ENCODE data around the gene IL13RA1. TPM values are rescaled to one million over a fixed set of nuclear protein-coding genes. Genes with fewer than 3 reads are reported as not detected.

The IL13RA1 gene
- total RNA-seq, 1 experiment from 2014 or later = 28.2 TPM

GRCh38 chrX:118723376-118723775 is 4.0 kb upstream of the IL13RA1 start:
- no peaks in the 10 kb centered on the region for H4K20me1 ChIP-seq (ENCODE audit: insufficient read depth)
- H3K4me1 ChIP-seq (ENCODE audit: control insufficient read depth in 1 of 2, insufficient read depth in 2 of 2, low read length in 2 of 2) = peaks cover 8 to 23% of the 10 kb centered on the region in 2 experiments
- no peaks in the 10 kb centered on the region for H3K27me3 ChIP-seq (ENCODE audit: insufficient read depth, low read length)
- intact Hi-C loops (cut with micrococcal nuclease) = no loop called here
- H3K36me3 ChIP-seq (ENCODE audit: control insufficient read depth in 1 of 2, insufficient read depth in 2 of 2, low read length in 2 of 2) = no peaks in the 10 kb centered on the region
- ChIA-PET CTCF (no interaction called here), POLR2A (no interaction called here), RAD21 (ENCODE audit: low non-redundant PET in 1 of 2, low total read pairs in 2 of 2, uncharacterized antibody in 2 of 2, unreplicated experiment in 2 of 2) (no interaction called here)
- H3K9me2 ChIP-seq (ENCODE audit: insufficient read depth) = no peaks in the 10 kb centered on the region
- H3K9me3 ChIP-seq (ENCODE audit: control insufficient read depth in 1 of 2, insufficient read depth in 1 of 2, low read depth in 1 of 2, low read length in 2 of 2) = no peaks in the 10 kb centered on the region
- BruUV-seq (replicated peaks) = no TSS peak
- ATAC-seq (no peak), DNase-seq (ENCODE audit: low read depth, low spot score) (no peak)
- no peaks in the 10 kb centered on the region for H3K79me2 ChIP-seq (ENCODE audit: insufficient read depth, low read length)
- H3K27ac ChIP-seq (ENCODE audit: low read depth, low read length) = no peak overlapping the region
- no peak overlapping the region for H2AFZ ChIP-seq (ENCODE audit: low read depth, low read length, poor library complexity, severe bottlenecking)
- no peak for TF ChIP-seq EZH2 (IDR thresholded peaks at IDR 0.05)
- H3K4me2 ChIP-seq (ENCODE audit: low read length) = no peak overlapping the region
- no peak overlapping the region for H3K9ac ChIP-seq (ENCODE audit: low read length)
- H3K4me3 ChIP-seq (replicated peaks in 1 of 2; ENCODE audit: low read depth in 1 of 2, low read length in 2 of 2) = no peak overlapping the region

- no peaks in the 10 kb centered on the region for H3K27me3 ChIP-seq (ENCODE audit: insufficient read depth, low read length)
- ATAC-seq (no peak), DNase-seq (ENCODE audit: low read depth, low spot score) (no peak)
- no peak overlapping the region for H3K27ac ChIP-seq (ENCODE audit: low read depth, low read length)
- H3K4me2 ChIP-seq (ENCODE audit: low read length) = no peak overlapping the region
- no peaks in the 10 kb centered on the region for H3K9me2 ChIP-seq (ENCODE audit: insufficient read depth)
- H3K36me3 ChIP-seq (ENCODE audit: control insufficient read depth in 1 of 2, insufficient read depth in 2 of 2, low read length in 2 of 2) = no peaks in the 10 kb centered on the region
- ChIA-PET RAD21 (ENCODE audit: low non-redundant PET in 1 of 2, low total read pairs in 2 of 2, uncharacterized antibody in 2 of 2, unreplicated experiment in 2 of 2) (no interaction called here), POLR2A (no interaction called here), CTCF (no interaction called here)
- TF ChIP-seq POLR2A (IDR thresholded peaks at IDR 0.05; ENCODE audit: borderline replicate concordance, extremely low read depth, insufficient read depth, insufficient read length) (no peak), TCF7L2 (IDR thresholded peaks at IDR 0.05; ENCODE audit: borderline replicate concordance, extremely low read depth, insufficient read depth, insufficient read length) (no peak), SIN3A (IDR thresholded peaks at IDR 0.05; ENCODE audit: low read depth) (no peak), ZFX (IDR thresholded peaks at IDR 0.05) (no peak), CBX3 (IDR thresholded peaks at IDR 0.05; ENCODE audit: low read depth) (no peak), SP1 (IDR thresholded peaks at IDR 0.05; ENCODE audit: low read depth) (no peak), REST (IDR thresholded peaks at IDR 0.05; ENCODE audit: low read depth) (no peak), EGR1 (IDR thresholded peaks at IDR 0.05; ENCODE audit: low read depth) (no peak), EZH2 (IDR thresholded peaks at IDR 0.05) (no peak), YY1 (IDR thresholded peaks at IDR 0.05; ENCODE audit: extremely low read depth, insufficient replicate concordance, low read depth, low read length) (no peak), JUND (IDR thresholded peaks at IDR 0.05) (no peak), MAX (IDR thresholded peaks at IDR 0.05) (no peak), RAD21 (IDR thresholded peaks at IDR 0.05; ENCODE audit: low read depth) (no peak), ZBTB33 (IDR thresholded peaks at IDR 0.05; ENCODE audit: extremely low read depth, insufficient replicate concordance, low read length) (no peak), POLR2AphosphoS5 (IDR thresholded peaks at IDR 0.05; ENCODE audit: low read depth, low read length) (no peak), ZNF274 (IDR thresholded peaks at IDR 0.05; ENCODE audit: low read depth, low read length) (no peak), ELF1 (IDR thresholded peaks at IDR 0.05; ENCODE audit: borderline replicate concordance, low read depth) (no peak), CEBPB (IDR thresholded peaks at IDR 0.05; ENCODE audit: low read depth) (no peak), SRF (IDR thresholded peaks at IDR 0.05; ENCODE audit: low read depth) (no peak)
- peaks cover 14 to 31% of the 10 kb centered on the region in 2 experiments for H3K4me1 ChIP-seq (ENCODE audit: control insufficient read depth in 1 of 2, insufficient read depth in 2 of 2, low read length in 2 of 2)
- no peak overlapping the region for H3K4me3 ChIP-seq (replicated peaks in 1 of 2; ENCODE audit: low read depth in 1 of 2, low read length in 2 of 2)
- intact Hi-C loops (cut with micrococcal nuclease) = no loop called here
- H3K9me3 ChIP-seq (ENCODE audit: control insufficient read depth in 1 of 2, insufficient read depth in 1 of 2, low read depth in 1 of 2, low read length in 2 of 2) = no peaks in the 10 kb centered on the region
- no peak overlapping the region for H2AFZ ChIP-seq (ENCODE audit: low read depth, low read length, poor library complexity, severe bottlenecking)
- BruUV-seq (replicated peaks) = no TSS peak
- H4K20me1 ChIP-seq (ENCODE audit: insufficient read depth) = no peaks in the 10 kb centered on the region
- H3K79me2 ChIP-seq (ENCODE audit: insufficient read depth, low read length) = no peaks in the 10 kb centered on the region
- no peak overlapping the region for H3K9ac ChIP-seq (ENCODE audit: low read length)
Observed at GRCh38 chrX:118724365-118724764, 3.0 kb upstream of the IL13RA1 start.
